HG02943 (cell line): Measurements from ENCODE around the gene SHANK3.

ENCODE experiments used
- ATAC-seq: cut with Tn5 transposase; IDR thresholded peaks from one replicate; pipeline ENCODE4 v1.9.1; 2021; ENCODE audit warnings: mild to moderate bottlenecking, low read depth, moderate library complexity; ENCODE audit not compliant: unreplicated experiment

SHANK3 gene

GRCh38 chr22:50697667-50698506 is 25.3 kb downstream of the SHANK3 start:
- no peak for ATAC-seq

DNA sequence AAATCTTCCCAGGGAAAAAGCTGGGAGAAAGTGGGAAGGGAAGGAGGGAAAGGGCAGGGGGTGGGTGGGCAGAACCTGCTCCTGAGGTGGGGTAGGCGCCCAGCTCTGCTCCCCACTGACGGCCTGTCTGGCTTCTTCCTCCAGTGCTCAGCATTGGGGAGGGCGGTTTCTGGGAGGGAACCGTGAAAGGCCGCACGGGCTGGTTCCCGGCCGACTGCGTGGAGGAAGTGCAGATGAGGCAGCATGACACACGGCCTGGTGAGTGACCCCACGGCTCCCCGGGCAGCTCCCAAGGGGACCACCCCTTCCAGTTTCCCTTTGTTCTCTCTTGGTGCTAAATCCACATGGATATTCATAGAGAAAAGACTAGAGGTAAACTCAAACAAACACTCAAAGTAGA is 25.9 kb downstream of the SHANK3 start:
- ATAC-seq, result no peak

- no peak for ATAC-seq
Measured at GRCh38 chr22:50699001-50699755, 26.6 kb downstream of the SHANK3 start.

DNA sequence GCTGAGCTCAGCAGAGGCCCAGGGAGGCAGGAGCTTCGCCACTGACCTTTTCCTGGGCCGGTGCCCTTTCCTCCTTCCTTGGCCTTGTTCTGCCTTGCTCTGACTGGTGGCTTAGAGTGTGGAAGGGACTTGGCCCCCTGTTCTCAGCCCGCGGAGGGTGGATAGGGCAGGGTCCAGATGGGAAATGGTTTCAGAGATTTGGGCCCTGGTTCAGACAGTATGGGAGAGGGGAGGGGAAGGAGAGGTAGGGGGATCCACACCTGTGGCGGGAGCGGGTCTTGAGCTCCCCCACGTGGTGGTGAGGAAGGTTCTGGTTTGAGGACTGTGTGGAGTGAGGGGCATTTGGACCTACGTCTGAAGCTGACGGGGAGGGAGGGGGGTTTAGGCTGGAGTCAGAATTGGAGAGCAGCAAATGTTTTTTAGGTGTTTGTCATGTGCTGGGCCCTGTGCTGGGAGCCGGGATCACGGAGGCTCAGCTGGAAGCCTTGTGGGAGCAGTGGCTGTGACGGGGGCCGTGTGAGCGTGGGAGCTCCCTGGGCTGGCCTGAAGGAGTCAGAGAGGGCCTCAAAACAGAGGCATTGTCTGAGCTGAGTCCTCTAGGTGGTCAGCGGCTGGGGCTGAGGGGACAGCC is 27.2 kb downstream of the SHANK3 start:
- no peak for ATAC-seq

- no peak for ATAC-seq
Measured at GRCh38 chr22:50700387-50701075, 27.9 kb downstream of the SHANK3 start.

DNA sequence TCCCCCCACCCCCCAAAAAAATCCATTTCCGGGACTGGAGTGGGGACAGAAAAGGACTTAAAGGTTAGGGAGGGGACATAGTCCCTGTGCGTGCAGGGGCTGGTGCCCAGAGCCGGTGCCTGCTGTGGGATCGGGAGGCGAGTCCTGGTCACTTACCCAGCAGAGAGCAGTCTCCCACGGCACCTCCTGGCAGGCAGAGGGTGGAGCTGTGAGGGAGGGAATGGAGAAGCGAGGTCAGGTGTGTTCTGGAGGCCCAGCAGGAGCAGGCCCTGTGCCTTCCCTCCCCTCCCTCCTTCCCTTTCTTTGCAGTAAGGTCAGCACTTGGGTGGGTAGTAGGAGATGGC is 28.4 kb downstream of the SHANK3 start:
- ATAC-seq, result no peak

DNA sequence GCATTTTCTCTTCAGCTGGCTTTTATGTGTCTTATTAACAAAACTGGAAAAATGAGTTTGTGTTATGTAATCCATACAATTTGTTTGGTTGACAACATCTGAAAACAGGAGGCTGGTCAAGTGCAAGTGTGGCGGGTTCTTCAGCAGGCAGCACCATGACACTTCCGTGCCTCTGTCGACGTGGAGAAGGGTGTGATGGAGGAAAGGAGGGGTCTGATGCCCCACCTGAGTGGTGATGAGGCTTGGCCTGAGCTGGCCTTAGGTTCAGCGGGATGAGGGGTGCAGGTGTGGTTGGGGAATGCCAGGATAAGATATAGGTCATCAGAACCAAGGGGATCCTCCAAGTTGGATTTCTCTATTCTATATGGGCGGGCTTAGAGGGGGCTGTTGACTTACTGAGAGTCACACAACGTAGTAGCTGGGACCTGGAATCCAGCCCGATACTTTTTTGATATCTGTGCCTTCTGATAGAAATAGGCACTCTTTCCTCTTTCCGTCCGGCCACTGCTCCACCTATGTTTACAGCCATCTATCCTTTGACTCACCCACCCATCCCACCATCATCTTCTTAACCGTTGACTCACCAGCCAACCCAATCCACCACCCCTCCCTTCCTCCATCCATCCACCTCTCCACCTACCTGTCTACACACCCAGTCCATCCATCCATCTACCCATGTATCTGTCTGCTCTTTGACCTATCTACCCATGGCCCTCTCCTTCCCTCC is 29.0 kb downstream of the SHANK3 start:
- no peak for ATAC-seq

- ATAC-seq, result no peak
Measured at GRCh38 chr22:50702261-50702671, 29.6 kb downstream of the SHANK3 start.

GRCh38 chr22:50702821-50703725 is 30.4 kb downstream of the SHANK3 start:
- no peak for ATAC-seq

- no peak for ATAC-seq
Measured at GRCh38 chr22:50703726-50704509, 31.3 kb downstream of the SHANK3 start.

- ATAC-seq, result no peak
Measured at GRCh38 chr22:50704510-50705218, 32.0 kb downstream of the SHANK3 start.

DNA sequence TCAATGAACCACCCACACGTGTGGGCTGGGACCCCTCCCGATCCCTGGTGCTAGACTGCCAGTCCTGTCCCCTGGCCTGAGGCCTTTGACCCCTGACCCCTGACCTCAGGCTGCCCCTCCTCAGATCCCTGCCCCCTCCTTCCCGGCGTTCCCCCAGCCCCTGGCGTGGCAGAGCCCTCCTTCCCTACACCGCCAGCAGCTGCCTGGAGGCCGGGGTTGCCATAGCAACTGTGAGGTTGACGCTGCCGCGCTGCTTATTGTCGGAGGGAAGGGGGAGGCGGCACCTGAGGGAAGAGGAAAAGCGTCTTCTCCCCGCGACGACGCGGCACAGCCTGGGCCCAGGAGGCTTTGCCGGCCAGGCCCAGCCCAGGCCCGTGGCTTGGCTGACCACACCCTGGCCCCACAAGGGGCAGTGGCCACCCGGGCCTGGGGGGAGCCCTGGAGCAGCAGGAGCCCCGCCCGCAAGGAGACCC is 32.6 kb downstream of the SHANK3 start:
- no peak for ATAC-seq

- ATAC-seq, result no peak
Measured at GRCh38 chr22:50705851-50706351, 33.3 kb downstream of the SHANK3 start.

DNA sequence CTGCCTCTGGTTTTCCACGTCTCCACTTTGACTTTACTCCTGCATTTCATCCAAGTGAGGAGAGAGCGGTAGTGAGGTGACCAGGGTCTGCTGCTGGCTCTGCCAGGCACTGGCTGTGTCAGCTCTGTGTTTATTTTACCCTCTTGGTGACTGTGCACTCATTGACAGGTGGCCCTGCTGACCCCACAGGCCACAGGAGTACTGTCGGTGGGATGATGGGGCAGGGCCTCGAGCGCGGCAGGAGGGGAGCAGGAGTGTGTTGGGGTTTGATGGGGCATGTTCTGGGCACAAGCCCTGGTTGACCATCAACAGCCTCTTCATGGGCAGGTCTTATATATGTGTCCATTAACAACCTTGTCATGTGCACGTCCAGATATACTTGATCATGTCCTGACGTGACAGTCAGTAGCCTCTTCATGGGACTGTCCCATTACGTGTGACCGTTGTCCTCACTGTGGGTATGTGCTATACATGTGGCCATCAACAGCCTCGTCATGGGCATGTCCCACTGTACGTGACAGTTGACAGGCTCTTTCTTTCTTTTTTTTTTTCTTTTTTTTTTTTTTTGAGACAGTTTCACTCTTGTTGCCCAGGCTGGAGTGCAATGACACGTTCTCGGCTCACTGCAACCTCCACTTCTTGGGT is 34.0 kb downstream of the SHANK3 start:
- ATAC-seq, result no peak

GRCh38 chr22:50708474-50708873 is 35.9 kb downstream of the SHANK3 start:
- ATAC-seq, result no peak

GRCh38 chr22:50708996-50709395 is 36.4 kb downstream of the SHANK3 start:
- no peak for ATAC-seq

DNA sequence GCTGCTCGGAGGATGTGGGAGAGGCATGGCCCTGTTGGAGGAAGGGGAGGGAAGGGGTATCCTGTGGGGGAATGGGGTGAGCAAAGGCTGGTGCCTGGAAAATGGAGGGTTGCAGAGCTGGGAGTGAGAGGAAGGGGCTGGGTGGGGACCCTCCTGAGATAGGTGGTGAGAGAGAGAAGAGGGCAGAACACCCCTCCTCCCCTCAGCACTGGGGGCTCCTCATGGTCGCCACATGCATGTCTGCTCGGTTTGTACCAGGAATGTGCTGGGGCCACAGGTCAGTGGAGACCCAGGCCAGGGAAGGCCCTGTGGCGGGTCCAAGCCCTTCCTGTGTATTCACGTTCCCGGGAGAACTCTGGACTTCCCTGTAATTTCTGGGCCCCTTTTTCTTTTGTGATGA is 37.6 kb downstream of the SHANK3 start:
- no peak for ATAC-seq
